ENCODE measurements around the gene ADIPOR2. TPM values are rescaled to one million over a fixed set of nuclear protein-coding genes. Genes with fewer than 3 reads are reported as not detected.

Gene ADIPOR2
- polyA plus RNA-seq, 3 donors, result 3.9 to 14.6 (median 6.2) TPM

GRCh38 chr12:1794440-1795090 lies 103.7 kb downstream of the ADIPOR2 start:
- no peaks in the 10 kb centered on the region for H3K9me3 Mint-ChIP-seq
- peak overlapping the region in 1 of 7 donors; percentile 18 for H3K27ac Mint-ChIP-seq
- intact Hi-C loops (cut with micrococcal nuclease), result no loop called here

DNA sequence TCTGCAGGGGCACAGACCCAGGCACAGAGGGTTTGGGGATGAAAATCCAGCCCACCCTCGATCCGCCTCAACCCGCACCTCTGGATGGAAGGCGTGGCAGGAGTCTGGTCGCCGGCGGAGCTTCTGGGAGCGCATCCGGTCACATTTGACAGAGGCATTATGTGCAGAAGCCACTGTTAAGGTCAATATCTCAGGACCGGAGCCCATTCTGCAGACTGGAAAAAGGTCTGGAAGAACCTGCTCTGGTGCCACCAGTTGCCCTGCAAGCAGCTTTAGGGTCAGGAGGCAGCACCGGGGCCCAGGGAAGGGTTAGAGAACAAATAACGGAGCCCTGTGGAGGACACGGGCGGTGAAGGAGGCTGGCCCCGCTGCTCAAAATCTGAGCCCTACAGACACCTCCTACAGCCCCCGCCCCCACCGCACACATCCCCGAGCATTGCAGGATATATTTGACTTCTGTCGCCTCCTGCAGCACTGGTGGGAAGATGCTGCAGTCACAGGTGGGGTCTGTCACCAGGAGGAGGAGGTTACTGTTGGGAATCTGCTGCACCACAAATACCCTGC lies 104.4 kb downstream of the ADIPOR2 start:
- Histone ChIP-seq H3K36me3 (replicated peaks in 1 of 2; ENCODE audit: control insufficient read depth in 1 of 2, insufficient read depth in 2 of 2, low read length in 2 of 2) (no peaks in the 10 kb centered on the region), H3K4me3 (replicated peaks in 1 of 3; ENCODE audit: low read depth in 2 of 3, low read length in 3 of 3) (peak overlapping the region in 1 of 3 experiments; percentile 77), H3K9ac (ENCODE audit: insufficient read depth, low read length, poor library complexity, severe bottlenecking) (no peak overlapping the region), H3K27ac (ENCODE audit: low read depth in 1 of 2, low read length in 2 of 2) (no peak overlapping the region), H3K79me2 (ENCODE audit: insufficient read depth, low read length) (peaks cover 9% of the 10 kb centered on the region), H3K4me2 (replicated peaks; ENCODE audit: extremely low read depth, low read length, poor library complexity, severe bottlenecking) (peak overlapping the region; percentile 83), H3K4me1 (ENCODE audit: control insufficient read depth in 1 of 2, insufficient read depth in 2 of 2, low read length in 2 of 2) (peaks cover 20 to 33% of the 10 kb centered on the region in 2 donors), H3K27me3 (ENCODE audit: control insufficient read depth in 2 of 2, insufficient read depth in 2 of 2, low read length in 2 of 2) (no peaks in the 10 kb centered on the region), H2AFZ (ENCODE audit: insufficient read depth, low read depth, low read length, poor library complexity, severe bottlenecking) (peak overlapping the region; percentile 71), H4K20me1 (ENCODE audit: insufficient read depth, low read length) (no peaks in the 10 kb centered on the region), H3K9me3 (replicated peaks in 1 of 2; ENCODE audit: control insufficient read depth in 1 of 2, insufficient read depth in 1 of 2, low read length in 2 of 2) (no peaks in the 10 kb centered on the region)
- H3K4me1 Mint-ChIP-seq, result peaks cover 26% of the 10 kb centered on the region
- TF ChIP-seq, protein P1, sequence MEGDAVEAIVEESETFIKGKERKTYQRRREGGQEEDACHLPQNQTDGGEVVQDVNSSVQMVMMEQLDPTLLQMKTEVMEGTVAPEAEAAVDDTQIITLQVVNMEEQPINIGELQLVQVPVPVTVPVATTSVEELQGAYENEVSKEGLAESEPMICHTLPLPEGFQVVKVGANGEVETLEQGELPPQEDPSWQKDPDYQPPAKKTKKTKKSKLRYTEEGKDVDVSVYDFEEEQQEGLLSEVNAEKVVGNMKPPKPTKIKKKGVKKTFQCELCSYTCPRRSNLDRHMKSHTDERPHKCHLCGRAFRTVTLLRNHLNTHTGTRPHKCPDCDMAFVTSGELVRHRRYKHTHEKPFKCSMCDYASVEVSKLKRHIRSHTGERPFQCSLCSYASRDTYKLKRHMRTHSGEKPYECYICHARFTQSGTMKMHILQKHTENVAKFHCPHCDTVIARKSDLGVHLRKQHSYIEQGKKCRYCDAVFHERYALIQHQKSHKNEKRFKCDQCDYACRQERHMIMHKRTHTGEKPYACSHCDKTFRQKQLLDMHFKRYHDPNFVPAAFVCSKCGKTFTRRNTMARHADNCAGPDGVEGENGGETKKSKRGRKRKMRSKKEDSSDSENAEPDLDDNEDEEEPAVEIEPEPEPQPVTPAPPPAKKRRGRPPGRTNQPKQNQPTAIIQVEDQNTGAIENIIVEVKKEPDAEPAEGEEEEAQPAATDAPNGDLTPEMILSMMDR (IDR thresholded peaks at IDR 0.05), result no peak
- H3K36me3 Mint-ChIP-seq, result peaks cover 7 to 15% of the 10 kb centered on the region in 2 donors
- intact Hi-C loops (cut with micrococcal nuclease), result no loop called here
- no peak for DNase-seq
- H3K4me3 Mint-ChIP-seq, result peak overlapping the region; percentile 62 to 90
- no peaks in the 10 kb centered on the region for H3K9me3 Mint-ChIP-seq
- H3K27me3 Mint-ChIP-seq (ENCODE audit: low read depth in 3 of 3), result no peaks in the 10 kb centered on the region
- 94% methylated on average over 11 of the region's 19 CpGs for WGBS (ENCODE audit: insufficient coverage)
- H3K27ac Mint-ChIP-seq, result peak overlapping the region in 1 of 7 donors; percentile 62

More at GRCh38 chr12:1794440-1795090, 103.7 kb downstream of the ADIPOR2 start:
- H3K9me3 ChIP-seq (replicated peaks in 1 of 2; ENCODE audit: control insufficient read depth in 1 of 2, insufficient read depth in 1 of 2, low read length in 2 of 2), result no peaks in the 10 kb centered on the region
- peaks cover 5 to 15% of the 10 kb centered on the region in 2 donors for H3K36me3 Mint-ChIP-seq
- H3K4me2 ChIP-seq (replicated peaks; ENCODE audit: extremely low read depth, low read length, poor library complexity, severe bottlenecking), result no peak overlapping the region
- H3K4me1 Mint-ChIP-seq, result peaks cover 24% of the 10 kb centered on the region
- H3K4me3 Mint-ChIP-seq, result peak overlapping the region in 1 of 2 donors; percentile 20
- H3K79me2 ChIP-seq (ENCODE audit: insufficient read depth, low read length), result peaks cover 9% of the 10 kb centered on the region
- peaks cover 20 to 33% of the 10 kb centered on the region in 2 donors for H3K4me1 ChIP-seq (ENCODE audit: control insufficient read depth in 1 of 2, insufficient read depth in 2 of 2, low read length in 2 of 2)
- no peak overlapping the region for H3K9ac ChIP-seq (ENCODE audit: insufficient read depth, low read length, poor library complexity, severe bottlenecking)
- no peaks in the 10 kb centered on the region for H4K20me1 ChIP-seq (ENCODE audit: insufficient read depth, low read length)
- H3K27ac ChIP-seq (ENCODE audit: low read depth in 1 of 2, low read length in 2 of 2), result no peak overlapping the region
- 94% methylated on average over 14 of the region's 15 CpGs for WGBS (ENCODE audit: insufficient coverage)
- TF ChIP-seq, protein P1 (IDR thresholded peaks at IDR 0.05), result no peak
- no peak overlapping the region for H3K4me3 ChIP-seq (replicated peaks in 1 of 3; ENCODE audit: low read depth in 2 of 3, low read length in 3 of 3)
- no peak overlapping the region for H2AFZ ChIP-seq (ENCODE audit: insufficient read depth, low read depth, low read length, poor library complexity, severe bottlenecking)
- no peak for DNase-seq
- no peaks in the 10 kb centered on the region for H3K27me3 Mint-ChIP-seq (ENCODE audit: low read depth in 3 of 3)
- no peaks in the 10 kb centered on the region for H3K36me3 ChIP-seq (replicated peaks in 1 of 2; ENCODE audit: control insufficient read depth in 1 of 2, insufficient read depth in 2 of 2, low read length in 2 of 2)
- no peaks in the 10 kb centered on the region for H3K27me3 ChIP-seq (ENCODE audit: control insufficient read depth in 2 of 2, insufficient read depth in 2 of 2, low read length in 2 of 2)
